DOHH2 (cell line): ENCODE data around the gene ATP11A.

ENCODE experiments used
- EZH2phosphoT487 ChIP-seq: fragments of 200-600 bp; sonication (generic); IDR thresholded peaks from 2 replicates; pipeline ENCODE4 v1.6.1; 2017; ENCODE audit warnings: borderline replicate concordance, mild to moderate bottlenecking, antibody characterized with exemption, low read length, moderate library complexity, mixed read lengths
- TF ChIP-seq, protein P1 (sequence below): fragments of 200-600 bp; sonication (generic); IDR thresholded peaks from one replicate; pipeline ENCODE4 v1.5.1; 2014; ENCODE audit warnings: antibody characterized with exemption, mild to moderate bottlenecking, low read depth, low read length; ENCODE audit not compliant: poor library complexity, severe bottlenecking

DNA sequence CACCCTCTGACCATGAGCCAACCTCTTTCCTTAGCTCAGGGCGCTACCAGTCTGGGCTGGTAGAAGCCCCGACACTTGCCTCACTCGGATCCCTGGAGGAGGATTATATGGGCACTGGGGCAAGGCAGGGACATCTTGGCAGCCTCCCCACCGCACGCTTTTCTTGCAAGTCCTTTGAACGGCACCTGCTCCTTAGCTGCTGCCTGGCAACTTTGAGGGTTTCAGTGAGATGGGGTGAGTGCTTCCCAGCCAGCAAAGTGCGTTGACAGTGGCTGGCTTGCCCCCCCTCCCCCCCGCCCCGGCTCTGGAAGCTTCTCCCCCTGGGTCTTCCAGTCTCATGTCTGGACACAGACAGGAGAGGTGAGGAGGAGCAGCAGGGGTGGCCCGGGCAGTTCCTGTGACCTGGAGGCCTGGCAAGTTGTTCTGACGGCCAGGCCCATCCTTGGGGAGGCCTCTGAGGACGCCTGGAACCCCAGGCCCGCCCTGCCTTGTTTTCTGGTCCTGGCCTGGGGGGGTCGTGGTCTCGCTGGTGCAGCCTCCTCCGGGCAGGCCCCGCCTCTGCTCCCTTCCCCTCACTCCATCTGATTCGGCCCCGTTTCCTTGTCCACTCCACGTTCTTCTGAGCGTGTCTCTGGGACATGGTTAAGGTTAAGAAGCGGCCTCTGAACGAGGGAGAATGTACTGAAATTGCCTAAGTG is 75.2 kb downstream of the ATP11A start:
- TF ChIP-seq, protein P1, sequence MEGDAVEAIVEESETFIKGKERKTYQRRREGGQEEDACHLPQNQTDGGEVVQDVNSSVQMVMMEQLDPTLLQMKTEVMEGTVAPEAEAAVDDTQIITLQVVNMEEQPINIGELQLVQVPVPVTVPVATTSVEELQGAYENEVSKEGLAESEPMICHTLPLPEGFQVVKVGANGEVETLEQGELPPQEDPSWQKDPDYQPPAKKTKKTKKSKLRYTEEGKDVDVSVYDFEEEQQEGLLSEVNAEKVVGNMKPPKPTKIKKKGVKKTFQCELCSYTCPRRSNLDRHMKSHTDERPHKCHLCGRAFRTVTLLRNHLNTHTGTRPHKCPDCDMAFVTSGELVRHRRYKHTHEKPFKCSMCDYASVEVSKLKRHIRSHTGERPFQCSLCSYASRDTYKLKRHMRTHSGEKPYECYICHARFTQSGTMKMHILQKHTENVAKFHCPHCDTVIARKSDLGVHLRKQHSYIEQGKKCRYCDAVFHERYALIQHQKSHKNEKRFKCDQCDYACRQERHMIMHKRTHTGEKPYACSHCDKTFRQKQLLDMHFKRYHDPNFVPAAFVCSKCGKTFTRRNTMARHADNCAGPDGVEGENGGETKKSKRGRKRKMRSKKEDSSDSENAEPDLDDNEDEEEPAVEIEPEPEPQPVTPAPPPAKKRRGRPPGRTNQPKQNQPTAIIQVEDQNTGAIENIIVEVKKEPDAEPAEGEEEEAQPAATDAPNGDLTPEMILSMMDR = no peak
- TF ChIP-seq EZH2phosphoT487 = no peak
